ENCODE data around the gene GPI.
"Not testable (repeated sequence)": the region's sequence is repeated elsewhere in the genome, so short reads cannot be mapped to it uniquely, and the experiment has no call there.

The GPI gene

DNA sequence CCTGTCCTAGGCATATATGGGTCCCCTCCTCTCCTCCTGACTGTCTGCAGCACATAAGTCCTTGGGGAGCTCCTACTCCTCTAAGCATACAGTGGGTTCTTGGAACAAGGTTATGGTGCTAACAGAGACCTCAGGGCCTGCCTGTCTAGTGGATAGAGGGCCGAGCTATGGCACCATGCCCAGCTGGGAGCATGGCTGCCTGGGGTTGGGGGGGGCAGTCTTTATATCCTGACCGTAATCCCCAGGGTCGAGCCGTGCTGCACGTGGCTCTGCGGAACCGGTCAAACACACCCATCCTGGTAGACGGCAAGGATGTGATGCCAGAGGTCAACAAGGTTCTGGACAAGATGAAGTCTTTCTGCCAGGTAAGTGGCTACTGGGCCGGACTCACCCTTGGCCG lies 3.3 kb downstream of the GPI start:
- DNase-seq (ENCODE audit: low read depth), result no peak

DNA sequence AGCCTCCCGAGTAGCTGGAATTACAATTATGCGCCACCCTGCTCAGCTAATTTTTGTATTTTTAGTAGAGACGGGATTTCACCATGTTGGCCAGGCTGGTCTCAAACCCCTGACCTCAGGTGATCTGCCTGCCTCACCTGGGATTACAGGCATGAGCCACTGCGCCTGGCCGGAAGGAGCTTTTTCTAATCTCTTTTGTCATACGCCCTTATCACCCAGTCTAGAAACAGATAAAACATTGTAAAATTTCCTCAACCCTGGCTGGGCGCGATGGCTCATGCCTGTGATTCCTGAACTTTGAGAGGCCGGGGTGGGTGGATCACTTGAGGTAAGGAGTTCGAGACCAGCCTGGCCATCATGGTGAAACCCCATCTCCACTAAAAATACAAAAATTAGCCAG lies 4.2 kb downstream of the GPI start:
- DNase-seq (ENCODE audit: low read depth), result not testable (repeated sequence)

DNA sequence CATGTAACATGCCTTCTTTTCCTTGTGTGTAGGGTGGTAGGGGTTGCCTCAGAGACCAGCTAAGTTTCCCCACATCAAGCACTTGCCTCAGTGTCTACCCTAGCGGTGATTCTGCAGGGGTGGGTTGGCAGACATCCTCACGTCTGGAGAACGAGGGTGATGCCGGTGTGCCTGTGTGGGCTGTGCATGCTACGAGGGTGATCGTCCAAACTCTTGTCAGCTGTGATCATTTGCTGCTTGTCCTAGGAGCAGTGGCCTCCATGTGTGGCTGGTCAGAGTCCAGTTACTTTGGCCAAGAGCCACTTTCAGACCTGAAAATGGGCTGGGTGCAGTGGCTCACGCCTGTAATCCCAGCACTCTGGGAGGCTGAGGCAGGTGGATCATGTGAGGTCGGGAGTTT lies 5.1 kb downstream of the GPI start:
- no peak for DNase-seq (ENCODE audit: low read depth)

DNA sequence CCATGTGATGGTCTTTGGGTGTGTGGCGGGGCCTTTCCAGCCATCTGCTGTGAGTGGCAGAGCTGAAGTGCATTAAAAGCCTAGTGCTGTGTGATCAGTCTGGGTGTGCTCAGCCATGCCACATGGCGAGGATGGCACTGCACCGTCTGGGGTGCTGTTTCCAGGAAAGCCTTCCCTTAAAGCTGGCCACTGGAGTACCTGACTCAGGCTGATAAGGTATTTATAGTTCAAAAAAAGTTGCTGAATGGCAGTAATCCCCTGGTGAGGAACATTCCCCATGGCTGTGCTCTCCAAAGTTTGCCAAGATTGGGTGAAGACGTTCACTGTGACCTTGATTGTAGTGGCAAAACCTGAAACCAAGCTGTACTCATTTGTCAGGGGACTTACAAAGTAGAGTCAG lies 6.0 kb downstream of the GPI start:
- no peak for DNase-seq (ENCODE audit: low read depth)

- DNase-seq (ENCODE audit: low read depth), result no peak
Observed at GRCh38 chr19:34373601-34374288, 8.7 kb downstream of the GPI start.

DNA sequence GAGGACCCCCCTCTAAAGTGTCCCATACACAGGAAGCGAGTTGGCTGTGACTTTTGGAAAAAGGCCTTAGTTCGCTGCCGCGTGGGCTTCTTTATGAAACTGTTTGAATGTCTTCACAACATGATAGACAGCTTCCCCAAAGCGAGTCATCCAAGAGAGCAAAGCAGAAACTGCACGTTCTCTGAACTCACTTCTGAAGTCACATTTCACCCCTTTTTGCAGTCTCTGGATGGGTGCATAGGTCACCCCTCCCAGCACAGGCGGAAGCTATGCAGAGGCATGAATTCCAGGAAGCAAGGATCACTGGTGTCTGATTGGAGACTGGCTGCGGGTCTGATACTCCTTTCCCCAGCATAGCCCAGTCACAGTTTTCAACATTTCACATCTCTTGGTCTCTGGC lies 10.6 kb downstream of the GPI start:
- DNase-seq (ENCODE audit: low read depth), result no peak

GRCh38 chr19:34380639-34381241 lies 15.7 kb downstream of the GPI start:
- DNase-seq (ENCODE audit: low read depth), result no peak

DNA sequence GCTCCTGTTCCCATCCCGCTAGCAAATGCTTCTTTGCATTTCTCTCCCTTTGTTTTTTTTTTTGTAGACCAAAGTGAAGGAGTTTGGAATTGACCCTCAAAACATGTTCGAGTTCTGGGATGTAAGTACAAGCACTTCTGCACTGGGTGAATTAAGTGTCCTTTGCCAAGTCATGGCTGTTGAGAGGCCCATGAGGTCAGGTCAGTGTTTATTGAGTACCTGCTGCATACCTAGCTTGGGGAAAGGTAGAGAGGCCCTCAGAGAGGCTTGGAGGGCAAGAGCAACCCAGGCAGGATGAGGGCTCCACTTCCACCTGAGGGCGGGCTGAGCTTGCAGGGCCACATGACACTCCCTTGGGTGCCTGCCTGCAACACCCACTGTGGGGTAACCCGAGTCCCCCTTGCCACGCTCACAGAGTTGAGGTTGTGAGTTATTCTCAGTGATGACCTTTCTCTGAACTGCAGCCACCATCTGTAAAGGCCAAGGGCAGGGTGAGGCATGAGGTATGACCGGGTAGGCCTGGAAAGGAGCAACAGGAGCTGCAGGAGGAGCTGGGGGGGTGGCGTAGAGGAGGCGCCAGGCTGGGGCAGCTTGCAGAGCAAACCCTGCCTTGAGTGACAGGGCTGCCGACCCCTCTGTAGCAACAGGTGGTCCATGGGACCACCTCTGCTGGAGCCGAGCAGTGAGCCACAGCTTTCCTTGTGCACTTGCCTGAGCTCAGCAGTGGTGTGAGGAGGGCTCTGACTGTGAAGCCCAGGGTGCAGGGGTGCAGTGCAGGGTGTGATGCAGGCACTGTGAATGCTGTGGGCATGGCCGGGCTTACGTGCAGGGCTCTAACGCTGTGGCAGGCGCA lies 16.6 kb downstream of the GPI start:
- no peak for DNase-seq (ENCODE audit: low read depth)

DNA sequence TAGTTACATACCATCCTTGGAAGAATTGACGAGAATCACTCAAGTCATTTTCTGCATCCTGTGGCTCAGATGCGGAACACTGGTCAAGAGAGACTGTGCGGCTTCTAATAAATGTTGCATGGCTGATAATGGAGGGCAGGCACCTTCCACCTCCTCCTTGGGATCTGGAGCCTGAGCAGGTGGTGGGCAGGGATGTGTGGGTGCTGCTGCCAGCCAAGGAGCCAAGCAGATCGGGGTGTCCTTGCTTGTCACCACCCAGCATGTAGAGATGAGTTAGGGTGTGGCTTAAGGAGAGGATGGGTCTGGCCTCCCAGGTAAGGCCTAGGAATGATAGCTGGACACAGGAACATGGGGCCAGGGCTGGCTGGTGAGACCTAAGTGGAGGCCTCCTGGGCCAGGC lies 17.5 kb downstream of the GPI start:
- no peak for DNase-seq (ENCODE audit: low read depth)

DNA sequence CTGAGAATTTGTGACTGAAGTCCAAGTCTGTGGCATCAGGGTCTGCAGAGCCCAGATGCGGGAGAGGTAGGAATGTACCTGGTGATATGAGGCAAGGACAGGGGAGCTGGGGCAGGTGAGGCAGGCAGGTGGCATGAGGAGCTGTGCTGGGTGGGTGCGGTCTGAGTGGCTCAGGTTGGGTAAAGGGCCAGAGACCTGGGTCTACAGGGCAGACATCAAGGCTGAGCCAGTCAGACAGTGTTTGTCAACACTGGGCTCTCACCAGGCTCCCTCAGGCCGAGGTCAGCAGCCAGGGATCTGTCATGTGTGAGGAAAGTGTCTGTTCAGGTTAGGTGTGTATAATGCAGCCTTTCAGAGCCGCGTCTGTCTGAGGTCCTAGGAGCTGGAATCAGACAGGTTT lies 18.6 kb downstream of the GPI start:
- no peak for DNase-seq (ENCODE audit: low read depth)

GRCh38 chr19:34386645-34387445 lies 21.8 kb downstream of the GPI start:
- no peak for DNase-seq (ENCODE audit: low read depth)

- DNase-seq (ENCODE audit: low read depth), result no peak
Observed at GRCh38 chr19:34387446-34387810, 22.4 kb downstream of the GPI start.

DNA sequence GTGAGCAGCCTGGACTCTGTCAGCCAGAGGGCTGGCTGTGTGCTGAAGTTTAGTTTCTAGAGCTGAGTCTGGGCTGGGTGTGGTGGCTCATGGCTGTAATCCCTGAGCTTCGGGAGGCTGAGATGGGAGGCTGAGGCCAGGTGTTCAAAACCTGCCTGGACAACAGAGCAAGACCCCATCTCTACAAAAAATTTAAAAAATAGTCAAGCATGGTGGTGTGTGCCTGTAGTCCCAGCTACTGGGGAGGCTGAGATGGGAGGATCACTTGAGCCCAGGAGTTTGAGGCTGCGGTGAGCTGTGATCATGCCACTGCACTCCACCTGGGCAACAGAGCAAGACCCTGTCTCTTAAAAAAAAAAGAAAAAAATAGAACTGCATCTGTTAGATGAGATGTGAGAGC lies 23.7 kb downstream of the GPI start:
- not testable (repeated sequence) for DNase-seq (ENCODE audit: low read depth)

DNA sequence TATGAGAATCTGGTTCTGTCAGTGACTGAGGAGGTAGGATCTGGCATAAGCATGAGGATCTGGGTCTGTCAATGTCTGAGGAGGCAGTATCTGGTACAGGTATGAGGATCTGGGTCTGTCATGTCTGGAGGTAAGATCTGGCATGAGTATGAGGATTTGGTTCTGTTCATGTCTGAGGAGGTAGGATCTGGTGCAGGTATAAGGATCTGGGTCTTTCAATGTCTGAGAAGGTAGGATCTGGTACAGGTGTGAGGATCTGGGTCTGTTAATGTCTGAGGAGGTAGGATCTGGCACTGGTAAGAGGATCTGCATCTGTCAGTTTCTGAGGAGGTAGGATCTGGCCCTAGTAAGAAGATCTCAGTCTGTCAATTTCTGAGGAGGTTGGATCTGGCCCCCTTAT lies 26.8 kb downstream of the GPI start:
- DNase-seq (ENCODE audit: low read depth), result no peak

DNA sequence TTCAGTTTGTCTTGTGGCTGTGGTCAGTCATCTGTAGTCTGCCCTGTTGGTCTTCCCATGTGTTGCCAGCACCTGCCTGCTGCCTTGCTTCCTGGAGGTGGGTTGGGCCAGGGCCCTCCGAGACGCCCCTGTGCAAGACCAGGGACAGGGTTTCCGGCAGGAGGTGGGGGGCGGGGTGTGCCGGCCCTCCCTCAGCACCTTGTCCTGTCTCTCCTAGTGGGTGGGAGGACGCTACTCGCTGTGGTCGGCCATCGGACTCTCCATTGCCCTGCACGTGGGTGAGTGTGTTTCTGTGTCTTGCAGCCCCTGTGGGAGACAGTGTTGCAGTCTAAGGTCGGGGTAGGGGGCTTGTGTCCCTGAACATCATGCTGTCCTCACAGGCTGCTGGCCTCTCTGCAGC lies 28.0 kb downstream of the GPI start:
- DNase-seq (ENCODE audit: low read depth), result no peak

GRCh38 chr19:34393629-34394028 lies 28.6 kb downstream of the GPI start:
- DNase-seq (ENCODE audit: low read depth), result no peak

GRCh38 chr19:34397853-34398252 lies 32.9 kb downstream of the GPI start:
- no peak for DNase-seq (ENCODE audit: low read depth)

- no peak for DNase-seq (ENCODE audit: low read depth)
Observed at GRCh38 chr19:34399886-34400285, 34.9 kb downstream of the GPI start.

DNA sequence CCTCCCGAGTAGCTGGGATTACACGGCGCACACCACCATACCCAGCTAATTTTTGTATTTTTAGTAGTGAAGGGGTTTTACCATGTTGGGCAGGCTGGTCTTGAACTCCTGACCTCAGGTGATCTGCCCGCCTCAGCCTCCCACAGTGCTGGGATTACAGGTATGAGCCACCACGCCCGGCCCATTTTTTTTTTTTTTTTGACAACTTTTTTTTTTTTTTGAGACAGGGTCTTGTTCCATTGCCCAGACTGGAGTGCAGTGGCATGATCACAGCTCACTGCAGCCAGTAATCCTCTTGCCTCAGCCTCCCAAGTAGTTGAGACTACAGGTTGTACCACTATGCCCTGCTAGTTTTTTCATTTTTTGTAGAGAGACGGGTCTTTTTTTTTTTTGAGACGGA lies 35.8 kb downstream of the GPI start:
- DNase-seq (ENCODE audit: low read depth), result not testable (repeated sequence)

DNA sequence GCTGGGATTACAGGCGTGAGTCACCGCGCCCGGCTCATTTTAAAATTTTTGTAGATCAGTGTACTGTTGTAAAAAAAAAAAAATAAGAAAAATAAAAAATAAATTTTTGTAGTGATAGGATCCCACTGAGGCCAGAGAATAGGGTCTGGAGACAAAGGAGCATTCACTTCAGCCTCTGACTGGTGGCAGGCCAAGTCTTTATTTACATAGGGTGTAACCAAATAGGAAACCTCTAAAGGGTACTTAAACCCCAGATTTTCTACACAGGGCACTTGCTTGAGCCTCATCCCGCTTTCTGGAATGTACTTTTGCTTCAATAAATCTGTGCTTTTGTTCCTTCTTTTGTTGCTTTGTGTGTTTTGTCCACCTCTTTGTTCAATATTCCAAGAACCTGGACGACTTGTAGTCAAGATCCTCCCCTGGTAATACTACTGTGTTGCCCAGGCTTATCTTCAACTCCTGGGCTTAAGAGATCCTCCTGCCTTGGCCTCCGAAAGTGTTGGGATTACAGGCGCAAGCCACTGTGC lies 37.1 kb downstream of the GPI start:
- DNase-seq (ENCODE audit: low read depth), result no peak

GRCh38 chr19:34403784-34404108 lies 38.8 kb downstream of the GPI start:
- DNase-seq (ENCODE audit: low read depth), result no peak

Data from stimulated activated CD4-positive, alpha-beta T cell treated with anti-CD3 and anti-CD28 coated beads, Interleukin-2, amount 100 ng/mL, for 4 hours (primary cell).